ENCODE measurements around the gene AMY2A.
"Not testable (repeated sequence)": the region's sequence is repeated elsewhere in the genome, so short reads cannot be mapped to it uniquely, and the experiment has no call there.

AMY2A gene

GRCh38 chr1:103576784-103577183 is 40.4 kb upstream of the AMY2A start:
- H2BK15ac ChIP-seq (ENCODE audit: low read length); H2BK12ac ChIP-seq (ENCODE audit: low read length); H3K36me3 ChIP-seq (replicated peaks in 1 of 2; ENCODE audit: control insufficient read depth in 2 of 2, insufficient read depth in 2 of 2, low read length in 2 of 2); H3K4me3 ChIP-seq (ENCODE audit: low read length in 2 of 2); H2AK5ac ChIP-seq (ENCODE audit: low read depth, low read length); H3K9ac ChIP-seq (ENCODE audit: low read depth, low read length, poor library complexity); H2AFZ ChIP-seq (ENCODE audit: low read length); H3K27ac ChIP-seq (replicated peaks; ENCODE audit: low read length); H3K27me3 ChIP-seq (ENCODE audit: control insufficient read depth in 3 of 3, insufficient read depth in 3 of 3, low read depth in 1 of 3, low read length in 3 of 3); H3K9me3 ChIP-seq (replicated peaks in 1 of 2; ENCODE audit: control insufficient read depth in 2 of 2, insufficient read depth in 1 of 2, low read depth in 1 of 2, low read length in 2 of 2); H4K91ac ChIP-seq (ENCODE audit: low read depth, low read length, poor library complexity); H3K79me1 ChIP-seq (ENCODE audit: low read depth, low read length); H3K4ac ChIP-seq (ENCODE audit: low read length); H3K18ac ChIP-seq (ENCODE audit: low read length); H3K4me1 ChIP-seq (ENCODE audit: control insufficient read depth in 2 of 2, insufficient read depth in 1 of 2, low read depth in 1 of 2, low read length in 2 of 2); H2BK5ac ChIP-seq (ENCODE audit: low read length); H3K14ac ChIP-seq (ENCODE audit: low read length); H2BK120ac ChIP-seq (ENCODE audit: low read depth, low read length); H3K23ac ChIP-seq (ENCODE audit: low read depth, low read length, poor library complexity); DNase-seq (ENCODE audit: low spot score); H3K4me2 ChIP-seq (ENCODE audit: insufficient read depth, low read length, poor library complexity, severe bottlenecking); H4K8ac ChIP-seq (ENCODE audit: low read depth, low read length): not testable (repeated sequence)
- WGBS, 2 donors (ENCODE audit: extremely low coverage in 2 of 2, insufficient read length in 2 of 2, insufficient replicate concordance in 1 of 2) = no CpG with 5 or more reads among the region's 5 CpGs

GRCh38 chr1:103582464-103582863 is 34.8 kb upstream of the AMY2A start:
- Histone ChIP-seq H3K4ac (ENCODE audit: low read length) (no peak overlapping the region), H2AK5ac (ENCODE audit: low read depth, low read length) (no peak overlapping the region), H3K27me3 (ENCODE audit: control insufficient read depth in 3 of 3, insufficient read depth in 3 of 3, low read depth in 1 of 3, low read length in 3 of 3) (no peaks in the 10 kb centered on the region), H3K23ac (ENCODE audit: low read depth, low read length, poor library complexity) (no peak overlapping the region), H4K91ac (ENCODE audit: low read depth, low read length, poor library complexity) (no peak overlapping the region), H3K4me2 (ENCODE audit: insufficient read depth, low read length, poor library complexity, severe bottlenecking) (no peak overlapping the region), H3K14ac (ENCODE audit: low read length) (no peak overlapping the region), H2BK120ac (ENCODE audit: low read depth, low read length) (no peak overlapping the region), H3K18ac (ENCODE audit: low read length) (no peak overlapping the region), H2BK12ac (ENCODE audit: low read length) (no peak overlapping the region), H4K8ac (ENCODE audit: low read depth, low read length) (no peak overlapping the region), H2BK5ac (ENCODE audit: low read length) (no peak overlapping the region), H3K9me3 (replicated peaks in 1 of 2; ENCODE audit: control insufficient read depth in 2 of 2, insufficient read depth in 1 of 2, low read depth in 1 of 2, low read length in 2 of 2) (peaks cover 0 to under 1% of the 10 kb centered on the region in 2 donors), H3K36me3 (replicated peaks in 1 of 2; ENCODE audit: control insufficient read depth in 2 of 2, insufficient read depth in 2 of 2, low read length in 2 of 2) (no peaks in the 10 kb centered on the region), H3K27ac (replicated peaks; ENCODE audit: low read length) (no peak overlapping the region), H3K9ac (ENCODE audit: low read depth, low read length, poor library complexity) (no peak overlapping the region), H3K4me3 (ENCODE audit: low read length in 2 of 2) (no peak overlapping the region), H2BK15ac (ENCODE audit: low read length) (no peak overlapping the region), H2AFZ (ENCODE audit: low read length) (no peak overlapping the region), H3K79me1 (ENCODE audit: low read depth, low read length) (no peaks in the 10 kb centered on the region), H3K4me1 (ENCODE audit: control insufficient read depth in 2 of 2, insufficient read depth in 1 of 2, low read depth in 1 of 2, low read length in 2 of 2) (no peaks in the 10 kb centered on the region)
- no CpG with 5 or more reads among the region's 1 CpG for WGBS, 2 donors (ENCODE audit: extremely low coverage in 2 of 2, insufficient read length in 2 of 2, insufficient replicate concordance in 1 of 2)
- DNase-seq (ENCODE audit: low spot score) = no peak

- Histone ChIP-seq H3K9ac (ENCODE audit: low read depth, low read length, poor library complexity) (no peak overlapping the region), H3K23ac (ENCODE audit: low read depth, low read length, poor library complexity) (no peak overlapping the region), H3K14ac (ENCODE audit: low read length) (no peak overlapping the region), H2AK5ac (ENCODE audit: low read depth, low read length) (no peak overlapping the region), H2BK15ac (ENCODE audit: low read length) (no peak overlapping the region), H3K4me2 (ENCODE audit: insufficient read depth, low read length, poor library complexity, severe bottlenecking) (no peak overlapping the region), H3K79me1 (ENCODE audit: low read depth, low read length) (no peaks in the 10 kb centered on the region), H3K18ac (ENCODE audit: low read length) (no peak overlapping the region), H3K4me3 (ENCODE audit: low read length in 2 of 2) (no peak overlapping the region), H3K9me3 (replicated peaks in 1 of 2; ENCODE audit: control insufficient read depth in 2 of 2, insufficient read depth in 1 of 2, low read depth in 1 of 2, low read length in 2 of 2) (peaks cover 0 to 4% of the 10 kb centered on the region in 2 donors), H4K8ac (ENCODE audit: low read depth, low read length) (no peak overlapping the region), H3K27me3 (ENCODE audit: control insufficient read depth in 3 of 3, insufficient read depth in 3 of 3, low read depth in 1 of 3, low read length in 3 of 3) (no peaks in the 10 kb centered on the region), H3K27ac (replicated peaks; ENCODE audit: low read length) (no peak overlapping the region), H3K36me3 (replicated peaks in 1 of 2; ENCODE audit: control insufficient read depth in 2 of 2, insufficient read depth in 2 of 2, low read length in 2 of 2) (no peaks in the 10 kb centered on the region), H2BK12ac (ENCODE audit: low read length) (no peak overlapping the region), H2BK120ac (ENCODE audit: low read depth, low read length) (no peak overlapping the region), H2BK5ac (ENCODE audit: low read length) (no peak overlapping the region), H3K4me1 (ENCODE audit: control insufficient read depth in 2 of 2, insufficient read depth in 1 of 2, low read depth in 1 of 2, low read length in 2 of 2) (no peaks in the 10 kb centered on the region), H3K4ac (ENCODE audit: low read length) (no peak overlapping the region), H4K91ac (ENCODE audit: low read depth, low read length, poor library complexity) (no peak overlapping the region), H2AFZ (ENCODE audit: low read length) (no peak overlapping the region)
- WGBS, 2 donors (ENCODE audit: extremely low coverage in 2 of 2, insufficient read length in 2 of 2, insufficient replicate concordance in 1 of 2) = no CpG with 5 or more reads among the region's 3 CpGs
- DNase-seq (ENCODE audit: low spot score) = no peak
Measured at GRCh38 chr1:103583887-103584286, 33.3 kb upstream of the AMY2A start.

GRCh38 chr1:103584537-103584936 is 32.7 kb upstream of the AMY2A start:
- Histone ChIP-seq H2BK12ac (ENCODE audit: low read length) (no peak overlapping the region), H4K8ac (ENCODE audit: low read depth, low read length) (no peak overlapping the region), H3K4me3 (ENCODE audit: low read length in 2 of 2) (no peak overlapping the region), H3K4me2 (ENCODE audit: insufficient read depth, low read length, poor library complexity, severe bottlenecking) (no peak overlapping the region), H2BK120ac (ENCODE audit: low read depth, low read length) (no peak overlapping the region), H2AK5ac (ENCODE audit: low read depth, low read length) (no peak overlapping the region), H3K9ac (ENCODE audit: low read depth, low read length, poor library complexity) (no peak overlapping the region), H4K91ac (ENCODE audit: low read depth, low read length, poor library complexity) (no peak overlapping the region), H3K14ac (ENCODE audit: low read length) (no peak overlapping the region), H2BK5ac (ENCODE audit: low read length) (no peak overlapping the region), H2BK15ac (ENCODE audit: low read length) (no peak overlapping the region), H3K18ac (ENCODE audit: low read length) (no peak overlapping the region), H3K4me1 (ENCODE audit: control insufficient read depth in 2 of 2, insufficient read depth in 1 of 2, low read depth in 1 of 2, low read length in 2 of 2) (no peaks in the 10 kb centered on the region), H3K27me3 (ENCODE audit: control insufficient read depth in 3 of 3, insufficient read depth in 3 of 3, low read depth in 1 of 3, low read length in 3 of 3) (no peaks in the 10 kb centered on the region), H3K27ac (replicated peaks; ENCODE audit: low read length) (no peak overlapping the region), H3K4ac (ENCODE audit: low read length) (no peak overlapping the region), H2AFZ (ENCODE audit: low read length) (no peak overlapping the region), H3K79me1 (ENCODE audit: low read depth, low read length) (no peaks in the 10 kb centered on the region), H3K9me3 (replicated peaks in 1 of 2; ENCODE audit: control insufficient read depth in 2 of 2, insufficient read depth in 1 of 2, low read depth in 1 of 2, low read length in 2 of 2) (peaks cover 0 to 4% of the 10 kb centered on the region in 2 donors), H3K36me3 (replicated peaks in 1 of 2; ENCODE audit: control insufficient read depth in 2 of 2, insufficient read depth in 2 of 2, low read length in 2 of 2) (no peaks in the 10 kb centered on the region), H3K23ac (ENCODE audit: low read depth, low read length, poor library complexity) (no peak overlapping the region)
- no peak for DNase-seq (ENCODE audit: low spot score)
- WGBS, 2 donors (ENCODE audit: extremely low coverage in 2 of 2, insufficient read length in 2 of 2, insufficient replicate concordance in 1 of 2) = no CpG with 5 or more reads among the region's 2 CpGs

Measured in neuronal stem cell (in vitro differentiated cells).